Neuronal stem cell (in vitro differentiated cells): Measurements from ENCODE around the gene CALCOCO1.
A peak's percentile ranks its signal among the peaks of the same experiment; 100 is the strongest.
"Not testable (repeated sequence)": the region's sequence is repeated elsewhere in the genome, so short reads cannot be mapped to it uniquely, and the experiment has no call there.

Experiments used
- DNase-seq: peaks from one replicate; pipeline ENCODE4 v3.0.0-alpha.2; 2013; ENCODE audit warnings: low spot score
- H2AFZ ChIP-seq: one replicate; pipeline ENCODE4 v1.6.1; 2013; ENCODE audit warnings: mild to moderate bottlenecking, low read length, inconsistent platforms
- H2AK5ac ChIP-seq: 2 replicates; pipeline ENCODE4 v1.6.1; 2013; ENCODE audit warnings: low read depth, mild to moderate bottlenecking, inconsistent platforms, low read length, moderate library complexity, mixed read lengths
- H2BK120ac ChIP-seq: 2 replicates; pipeline ENCODE4 v1.6.1; 2013; ENCODE audit warnings: low read depth, mild to moderate bottlenecking, inconsistent platforms, low read length, moderate library complexity, mixed read lengths
- H2BK12ac ChIP-seq: one replicate; pipeline ENCODE4 v1.6.1; 2013; ENCODE audit warnings: low read length, inconsistent platforms
- H2BK15ac ChIP-seq: 2 replicates; pipeline ENCODE4 v1.6.1; 2013; ENCODE audit warnings: mild to moderate bottlenecking, low read length, inconsistent platforms, mixed read lengths
- H2BK5ac ChIP-seq: one replicate; pipeline ENCODE4 v1.6.1; 2013; ENCODE audit warnings: inconsistent platforms, mild to moderate bottlenecking, low read length, moderate library complexity
- H3K14ac ChIP-seq: one replicate; pipeline ENCODE4 v1.6.1; 2013; ENCODE audit warnings: low read length, inconsistent platforms
- H3K18ac ChIP-seq: 2 replicates; pipeline ENCODE4 v1.6.1; 2013; ENCODE audit warnings: low read length, inconsistent platforms
- H3K23ac ChIP-seq: 2 replicates; pipeline ENCODE4 v1.6.1; 2013; ENCODE audit warnings: low read depth, mild to moderate bottlenecking, mixed read lengths, low read length, inconsistent platforms; ENCODE audit not compliant: poor library complexity
- H3K27ac ChIP-seq: replicated peaks from 3 replicates; pipeline ENCODE4 v1.5.1; 2013; ENCODE audit warnings: low read length, inconsistent platforms
- H3K27me3 ChIP-seq, 3 experiments: 2 replicates each; pipeline ENCODE4 v1.6.1; 2013; ENCODE audit warnings: low read length in 3 of 3, mild to moderate bottlenecking in 2 of 3, inconsistent platforms in 1 of 3, low read depth in 1 of 3, mixed read lengths in 1 of 3, moderate library complexity in 1 of 3; ENCODE audit not compliant: control insufficient read depth in 3 of 3, insufficient read depth in 3 of 3
- H3K36me3 ChIP-seq, 2 donors: replicated peaks in 1 of 2; 2 replicates each; pipeline ENCODE4 v1.6.1; 2013; ENCODE audit warnings: low read length in 2 of 2; ENCODE audit not compliant: control insufficient read depth in 2 of 2, insufficient read depth in 2 of 2
- H3K4ac ChIP-seq: 2 replicates; pipeline ENCODE4 v1.6.1; 2013; ENCODE audit warnings: inconsistent platforms, mild to moderate bottlenecking, low read length, moderate library complexity
- H3K4me1 ChIP-seq, 2 donors: 1 replicate in 1 of 2; 2 replicates in 1 of 2; pipeline ENCODE4 v1.6.1; 2013; ENCODE audit warnings: low read length in 2 of 2, low read depth in 1 of 2; ENCODE audit not compliant: control insufficient read depth in 2 of 2, insufficient read depth in 1 of 2
- H3K4me2 ChIP-seq: one replicate; pipeline ENCODE4 v1.6.1; 2013; ENCODE audit warnings: mild to moderate bottlenecking, low read length, inconsistent platforms; ENCODE audit not compliant: insufficient read depth, poor library complexity, severe bottlenecking
- H3K4me3 ChIP-seq, 2 donors: 2 replicates each; pipeline ENCODE4 v1.5.1; 2013; ENCODE audit warnings: low read length in 2 of 2, mild to moderate bottlenecking in 2 of 2, inconsistent platforms in 1 of 2, moderate library complexity in 1 of 2
- H3K79me1 ChIP-seq: one replicate; pipeline ENCODE4 v1.6.1; 2013; ENCODE audit warnings: low read depth, mild to moderate bottlenecking, inconsistent platforms, low read length, moderate library complexity
- H3K9ac ChIP-seq: one replicate; pipeline ENCODE4 v1.6.1; 2013; ENCODE audit warnings: mild to moderate bottlenecking, low read depth, low read length, inconsistent platforms; ENCODE audit not compliant: poor library complexity
- H3K9me3 ChIP-seq, 2 donors: replicated peaks in 1 of 2; 2 replicates each; pipeline versions ENCODE3 to v1.6.1; 2013; ENCODE audit warnings: low read length in 2 of 2, mild to moderate bottlenecking in 2 of 2, inconsistent platforms in 1 of 2, low read depth in 1 of 2, mixed read lengths in 1 of 2, moderate library complexity in 1 of 2; ENCODE audit not compliant: control insufficient read depth in 2 of 2, insufficient read depth in 1 of 2
- H4K8ac ChIP-seq: one replicate; pipeline ENCODE4 v1.6.1; 2013; ENCODE audit warnings: low read depth, mild to moderate bottlenecking, inconsistent platforms, low read length, moderate library complexity
- H4K91ac ChIP-seq: one replicate; pipeline ENCODE4 v1.6.1; 2013; ENCODE audit warnings: low read length, low read depth, mild to moderate bottlenecking, inconsistent platforms; ENCODE audit not compliant: poor library complexity
- WGBS, 2 donors: extraction: QIAGEN DNeasy Blood & Tissue Kit; methylation state at CpG; one replicate each; pipeline ENCODE4 v1.1.7; 2013; ENCODE audit warnings: missing lambda C conversion rate in 2 of 2, mixed read lengths in 1 of 2; ENCODE audit not compliant: insufficient read length in 2 of 2, insufficient replicate concordance in 1 of 2; ENCODE audit errors: extremely low coverage in 2 of 2; 5-methylcytosine and 5-hydroxymethylcytosine counted together

The CALCOCO1 gene

GRCh38 chr12:53683494-53683893 is 43.8 kb downstream of the CALCOCO1 start:
- H3K23ac ChIP-seq = no peak overlapping the region
- H3K27me3 ChIP-seq = peaks cover 0 to 21% (median 0%) of the 10 kb centered on the region in 3 experiments
- H2BK15ac ChIP-seq = no peak overlapping the region
- no peak overlapping the region for H4K8ac ChIP-seq
- H3K4ac ChIP-seq = no peak overlapping the region
- H3K9me3 ChIP-seq = no peaks in the 10 kb centered on the region
- H3K79me1 ChIP-seq = no peaks in the 10 kb centered on the region
- no peak overlapping the region for H2AFZ ChIP-seq
- no peak for DNase-seq
- no peak overlapping the region for H2BK5ac ChIP-seq
- no peak overlapping the region for H2BK12ac ChIP-seq
- no peak overlapping the region for H3K9ac ChIP-seq
- H3K18ac ChIP-seq = no peak overlapping the region
- no peak overlapping the region for H2BK120ac ChIP-seq
- no peak overlapping the region for H2AK5ac ChIP-seq
- no peak overlapping the region for H3K4me3 ChIP-seq
- no peak overlapping the region for H3K4me2 ChIP-seq
- H3K36me3 ChIP-seq = no peaks in the 10 kb centered on the region
- H3K14ac ChIP-seq = no peak overlapping the region
- H4K91ac ChIP-seq = no peak overlapping the region
- no peak overlapping the region for H3K27ac ChIP-seq
- peaks cover 0 to 2% of the 10 kb centered on the region in 2 donors for H3K4me1 ChIP-seq
- WGBS, 2 donors = no CpG with 5 or more reads among the region's 2 CpGs

- H3K14ac ChIP-seq, H4K91ac ChIP-seq, H2AK5ac ChIP-seq, H3K23ac ChIP-seq, DNase-seq, H2BK5ac ChIP-seq, H3K9ac ChIP-seq, H3K36me3 ChIP-seq, H3K9me3 ChIP-seq, H4K8ac ChIP-seq, H3K18ac ChIP-seq, H3K27ac ChIP-seq, H3K4me2 ChIP-seq, H2BK12ac ChIP-seq, H2BK15ac ChIP-seq, H2AFZ ChIP-seq, H3K27me3 ChIP-seq, H3K79me1 ChIP-seq, H2BK120ac ChIP-seq, H3K4me3 ChIP-seq, H3K4ac ChIP-seq: not testable (repeated sequence)
- peaks cover 2 to 18% of the 10 kb centered on the region in 2 donors for H3K4me1 ChIP-seq
- WGBS, 2 donors = no CpG with 5 or more reads among the region's 5 CpGs
These were observed 47.2 kb downstream of the CALCOCO1 start for GRCh38 chr12:53680061-53680460.

GRCh38 chr12:53677800-53678148 is 49.5 kb downstream of the CALCOCO1 start:
- no peak overlapping the region for H4K8ac ChIP-seq
- no peak overlapping the region for H2AK5ac ChIP-seq
- H2BK15ac ChIP-seq = no peak overlapping the region
- no peak for DNase-seq
- no peak overlapping the region for H3K14ac ChIP-seq
- H2BK12ac ChIP-seq = no peak overlapping the region
- peak overlapping the region; percentile 90 for H2AFZ ChIP-seq
- peaks cover 6% of the 10 kb centered on the region for H3K79me1 ChIP-seq
- H3K27ac ChIP-seq = peak overlapping the region; percentile 88
- peak overlapping the region; percentile 78 for H3K18ac ChIP-seq
- H3K4ac ChIP-seq = no peak overlapping the region
- no CpG with 5 or more reads among the region's 5 CpGs for WGBS, 2 donors
- H2BK5ac ChIP-seq = peak overlapping the region; percentile 95
- H3K27me3 ChIP-seq = no peaks in the 10 kb centered on the region
- H3K4me3 ChIP-seq = no peak overlapping the region
- peaks cover 6 to 22% of the 10 kb centered on the region in 2 donors for H3K36me3 ChIP-seq
- H3K4me2 ChIP-seq = peak overlapping the region; percentile 47
- no peak overlapping the region for H3K9ac ChIP-seq
- H4K91ac ChIP-seq = no peak overlapping the region
- no peak overlapping the region for H2BK120ac ChIP-seq
- peaks cover 2 to 20% of the 10 kb centered on the region in 2 donors for H3K4me1 ChIP-seq
- no peak overlapping the region for H3K23ac ChIP-seq
- H3K9me3 ChIP-seq = no peaks in the 10 kb centered on the region

- H3K79me1 ChIP-seq = peaks cover 6% of the 10 kb centered on the region
- H3K36me3 ChIP-seq = peaks cover 11 to 27% of the 10 kb centered on the region in 2 donors
- peak overlapping the region in 1 of 2 donors; percentile 18 for H3K4me3 ChIP-seq
- peak overlapping the region; percentile 27 for H2AK5ac ChIP-seq
- no peaks in the 10 kb centered on the region for H3K27me3 ChIP-seq
- H3K18ac ChIP-seq = peak overlapping the region; percentile 97
- peak overlapping the region; percentile 95 for H2BK5ac ChIP-seq
- peak overlapping the region; percentile 90 for H2AFZ ChIP-seq
- H3K27ac ChIP-seq = peak overlapping the region; percentile 88
- peak overlapping the region; percentile 71 for H3K9ac ChIP-seq
- DNase-seq = no peak
- H3K14ac ChIP-seq = no peak overlapping the region
- H3K23ac ChIP-seq = no peak overlapping the region
- H3K9me3 ChIP-seq = no peaks in the 10 kb centered on the region
- H3K4me2 ChIP-seq = peak overlapping the region; percentile 47
- no peak overlapping the region for H3K4ac ChIP-seq
- peaks cover 2 to 20% of the 10 kb centered on the region in 2 donors for H3K4me1 ChIP-seq
- H4K91ac ChIP-seq = no peak overlapping the region
- no peak overlapping the region for H2BK15ac ChIP-seq
- H2BK120ac ChIP-seq = peak overlapping the region; percentile 6
- H2BK12ac ChIP-seq = no peak overlapping the region
- no CpG with 5 or more reads among the region's 51 CpGs for WGBS, 2 donors
- no peak overlapping the region for H4K8ac ChIP-seq
These were observed 50.0 kb downstream of the CALCOCO1 start for GRCh38 chr12:53677016-53677799.
